Nephron progenitor cell (in vitro differentiated cells): ENCODE results near the gene WARS2.

Experiments
- DNase-seq: peaks from one replicate; pipeline ENCODE4 v3.0.0; 2021
- H3K27ac Mint-ChIP-seq: 2 replicates; pipeline ENCODE4 v1.8.0; 2021; ENCODE audit warnings: mild to moderate bottlenecking, moderate library complexity, mixed read lengths
- H3K27me3 Mint-ChIP-seq: 2 replicates; pipeline ENCODE4 v1.8.0; 2021; ENCODE audit warnings: mild to moderate bottlenecking, low read depth, mixed read lengths; ENCODE audit not compliant: poor library complexity
- H3K36me3 Mint-ChIP-seq: 2 replicates; pipeline ENCODE4 v1.8.0; 2021; ENCODE audit warnings: low read depth, mixed read lengths
- H3K4me1 Mint-ChIP-seq: 2 replicates; pipeline ENCODE4 v1.8.0; 2021; ENCODE audit warnings: mixed read lengths
- H3K4me3 Mint-ChIP-seq: 2 replicates; pipeline ENCODE4 v1.8.0; 2021; ENCODE audit warnings: mild to moderate bottlenecking, moderate library complexity, mixed read lengths
- H3K9me3 Mint-ChIP-seq: 2 replicates; pipeline ENCODE4 v1.8.0; 2021; ENCODE audit warnings: mild to moderate bottlenecking, moderate library complexity, mixed read lengths
- TF ChIP-seq, protein P1 (sequence below): fragments of 200-600 bp; sonication (generic); IDR thresholded peaks from 2 replicates; pipeline ENCODE4 v1.5.0; 2021; ENCODE audit warnings: antibody characterized with exemption

WARS2 gene

GRCh38 chr1:119140177-119141019 lies at the start of gene WARS2:
TSS of gene WARS2 (minus strand) at chr1:119140653. CDS start at chr1:119140644, 9 bp downstream.
- Mint-ChIP-seq H3K27me3 (peaks cover 3% of the 10 kb centered on the region), H3K27ac (no peak within 1 kb of the TSS), H3K4me3 (no peak within 1 kb of the TSS), H3K4me1 (peaks cover 27% of the 10 kb centered on the region), H3K9me3 (peaks cover 5% of the 10 kb centered on the region), H3K36me3 (peaks cover 16% of the 10 kb centered on the region)
- peak; percentile 88 for DNase-seq
- TF ChIP-seq, protein P1, sequence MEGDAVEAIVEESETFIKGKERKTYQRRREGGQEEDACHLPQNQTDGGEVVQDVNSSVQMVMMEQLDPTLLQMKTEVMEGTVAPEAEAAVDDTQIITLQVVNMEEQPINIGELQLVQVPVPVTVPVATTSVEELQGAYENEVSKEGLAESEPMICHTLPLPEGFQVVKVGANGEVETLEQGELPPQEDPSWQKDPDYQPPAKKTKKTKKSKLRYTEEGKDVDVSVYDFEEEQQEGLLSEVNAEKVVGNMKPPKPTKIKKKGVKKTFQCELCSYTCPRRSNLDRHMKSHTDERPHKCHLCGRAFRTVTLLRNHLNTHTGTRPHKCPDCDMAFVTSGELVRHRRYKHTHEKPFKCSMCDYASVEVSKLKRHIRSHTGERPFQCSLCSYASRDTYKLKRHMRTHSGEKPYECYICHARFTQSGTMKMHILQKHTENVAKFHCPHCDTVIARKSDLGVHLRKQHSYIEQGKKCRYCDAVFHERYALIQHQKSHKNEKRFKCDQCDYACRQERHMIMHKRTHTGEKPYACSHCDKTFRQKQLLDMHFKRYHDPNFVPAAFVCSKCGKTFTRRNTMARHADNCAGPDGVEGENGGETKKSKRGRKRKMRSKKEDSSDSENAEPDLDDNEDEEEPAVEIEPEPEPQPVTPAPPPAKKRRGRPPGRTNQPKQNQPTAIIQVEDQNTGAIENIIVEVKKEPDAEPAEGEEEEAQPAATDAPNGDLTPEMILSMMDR: no peak

GRCh38 chr1:119188926-119189325 lies 48.5 kb upstream of the WARS2 start:
- no peaks in the 10 kb centered on the region for H3K4me1 Mint-ChIP-seq
- no peaks in the 10 kb centered on the region for H3K27me3 Mint-ChIP-seq
- no peak for DNase-seq
- H3K27ac Mint-ChIP-seq: no peak overlapping the region
- TF ChIP-seq, protein P1: no peak
- no peak overlapping the region for H3K4me3 Mint-ChIP-seq
- H3K9me3 Mint-ChIP-seq: peaks cover 30% of the 10 kb centered on the region
- H3K36me3 Mint-ChIP-seq: peaks cover 46% of the 10 kb centered on the region

DNA sequence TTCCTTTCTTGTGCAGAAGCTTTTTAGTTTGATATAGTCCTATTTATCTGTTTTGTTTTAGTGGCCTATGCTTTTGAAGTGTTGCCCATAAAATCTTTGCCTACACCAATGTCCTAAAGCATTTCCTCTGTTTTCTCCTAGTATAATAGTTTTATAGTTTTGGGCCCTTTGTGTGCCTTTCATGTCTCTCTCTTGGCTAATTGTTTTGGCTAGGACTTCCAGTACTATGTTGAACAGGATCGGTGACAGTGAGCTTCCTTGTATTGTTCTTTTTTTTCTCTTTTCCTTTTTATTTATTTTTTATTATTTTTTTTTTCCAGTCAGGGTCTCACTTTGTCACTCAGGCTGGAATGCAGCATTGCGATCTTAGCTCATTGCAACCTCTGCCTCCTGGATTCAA lies 47.0 kb upstream of the WARS2 start:
- H3K4me3 Mint-ChIP-seq: no peak overlapping the region
- TF ChIP-seq, protein P1: no peak
- DNase-seq: no peak
- H3K27ac Mint-ChIP-seq: no peak overlapping the region
- peaks cover 30% of the 10 kb centered on the region for H3K9me3 Mint-ChIP-seq
- H3K36me3 Mint-ChIP-seq: peaks cover 51% of the 10 kb centered on the region
- no peaks in the 10 kb centered on the region for H3K27me3 Mint-ChIP-seq
- H3K4me1 Mint-ChIP-seq: no peaks in the 10 kb centered on the region

- Mint-ChIP-seq H3K27me3 (peaks cover 4% of the 10 kb centered on the region), H3K36me3 (peaks cover 56% of the 10 kb centered on the region), H3K9me3 (peaks cover 30% of the 10 kb centered on the region), H3K4me1 (no peaks in the 10 kb centered on the region), H3K4me3 (no peak overlapping the region), H3K27ac (no peak overlapping the region)
- TF ChIP-seq, protein P1: no peak
- no peak for DNase-seq
Observed at GRCh38 chr1:119186471-119186870, 46.0 kb upstream of the WARS2 start.

DNA sequence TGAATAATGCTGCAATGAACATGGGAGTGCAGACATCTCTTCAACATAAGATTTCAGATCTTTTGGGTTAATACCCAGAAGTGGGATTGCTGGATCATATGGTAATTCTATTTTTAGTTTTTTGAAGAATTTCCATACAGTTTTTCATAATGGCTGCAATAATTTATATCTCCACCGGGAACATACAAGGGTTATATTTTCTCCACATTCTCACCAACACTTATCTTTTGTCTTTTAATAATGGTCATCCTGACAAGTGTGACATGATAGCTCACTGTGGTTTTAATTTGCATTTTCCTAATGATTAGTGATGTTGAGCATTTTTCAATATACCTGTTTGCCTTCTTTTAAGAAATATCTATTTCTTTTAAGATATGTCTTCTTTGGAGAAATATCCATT lies 44.5 kb upstream of the WARS2 start:
- DNase-seq: no peak
- no peak overlapping the region for H3K27ac Mint-ChIP-seq
- peaks cover 34% of the 10 kb centered on the region for H3K9me3 Mint-ChIP-seq
- peaks cover 4% of the 10 kb centered on the region for H3K27me3 Mint-ChIP-seq
- peaks cover 68% of the 10 kb centered on the region for H3K36me3 Mint-ChIP-seq
- H3K4me1 Mint-ChIP-seq: no peaks in the 10 kb centered on the region
- TF ChIP-seq, protein P1: no peak
- H3K4me3 Mint-ChIP-seq: no peak overlapping the region

DNA sequence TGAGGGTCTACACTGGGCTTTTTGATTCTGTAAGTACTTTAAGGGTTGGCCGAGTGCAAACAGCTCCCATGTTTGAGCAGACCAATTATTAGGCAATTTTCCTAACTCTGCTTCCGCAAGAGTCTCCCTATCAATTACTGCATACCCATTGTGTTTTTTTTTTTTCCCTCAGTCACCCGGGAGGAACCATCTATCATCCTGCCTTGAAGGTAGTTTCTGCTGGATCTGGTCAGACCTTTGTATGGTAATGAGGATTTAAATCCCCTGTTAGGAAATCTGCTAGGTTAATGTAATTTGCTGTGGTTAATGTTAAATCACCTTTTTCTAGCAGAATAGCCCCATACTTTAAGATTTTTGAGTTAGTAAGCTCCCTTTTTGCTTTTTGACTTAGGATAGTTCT lies 40.8 kb upstream of the WARS2 start:
- Mint-ChIP-seq H3K27ac (peak overlapping the region; percentile 8), H3K4me3 (no peak overlapping the region), H3K4me1 (no peaks in the 10 kb centered on the region), H3K27me3 (peaks cover 4% of the 10 kb centered on the region), H3K36me3 (peaks cover 66% of the 10 kb centered on the region), H3K9me3 (peaks cover 24% of the 10 kb centered on the region)
- DNase-seq: no peak
- TF ChIP-seq, protein P1: no peak
